ENCODE results near the gene SMPDL3B. TPM values are rescaled to one million over a fixed set of nuclear protein-coding genes. Genes with fewer than 3 reads are reported as not detected.
"Not testable (repeated sequence)": the region's sequence is repeated elsewhere in the genome, so short reads cannot be mapped to it uniquely, and the experiment has no call there.

SMPDL3B gene
- total RNA-seq, 1 experiment from 2014 or later, result 51.3 TPM

DNA sequence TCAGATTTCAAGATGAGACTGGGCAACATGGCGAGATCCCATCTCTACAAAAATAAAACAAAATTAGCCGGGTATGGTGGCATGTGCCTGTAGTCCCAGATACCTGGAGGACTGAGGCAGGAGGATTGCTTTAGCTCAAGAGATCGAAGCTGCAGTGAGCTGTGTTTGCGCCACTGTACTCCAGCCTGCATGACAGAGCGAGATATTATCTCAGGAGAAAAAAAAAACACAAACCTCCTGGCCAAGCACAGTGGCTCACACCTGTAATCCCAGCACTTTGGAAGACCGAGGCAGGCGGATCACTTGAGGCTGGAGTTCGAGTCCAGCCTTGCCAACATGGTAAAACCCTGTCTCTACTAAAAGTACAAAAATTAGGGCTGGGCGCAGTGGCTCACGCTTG is 67.8 kb downstream of the SMPDL3B start:
- H3K79me2 ChIP-seq (ENCODE audit: insufficient read depth, low read length), result no peaks in the 10 kb centered on the region
- H3K14ac ChIP-seq (ENCODE audit: insufficient read depth, low read length), result no peak overlapping the region
- no peak for DNase-seq
- no peak overlapping the region for H3K27ac Mint-ChIP-seq
- H2BK20ac ChIP-seq (ENCODE audit: low read depth, low read length, poor library complexity, severe bottlenecking), result no peak overlapping the region
- no peaks in the 10 kb centered on the region for H4K20me1 ChIP-seq (ENCODE audit: control insufficient read depth, insufficient read depth, insufficient read length)
- H4K5ac ChIP-seq (ENCODE audit: insufficient read length, low read depth, low read length), result no peak overlapping the region
- no peaks in the 10 kb centered on the region for H3K23me2 ChIP-seq (ENCODE audit: insufficient read length, low read depth, low read length, poor library complexity, severe bottlenecking)
- H3K4ac ChIP-seq (ENCODE audit: low read depth, low read length), result no peak overlapping the region
- no peak overlapping the region for H4K91ac ChIP-seq (ENCODE audit: insufficient read length, low read depth, low read length)
- H3K23ac ChIP-seq (ENCODE audit: insufficient read length, low read depth, low read length), result no peak overlapping the region
- no peak overlapping the region for H3K4me3 Mint-ChIP-seq
- no peaks in the 10 kb centered on the region for H3K27me3 ChIP-seq (ENCODE audit: insufficient read depth, low read length)
- no peak overlapping the region for H2AK5ac ChIP-seq (ENCODE audit: insufficient read length, low read length)
- no peak overlapping the region for H4K8ac ChIP-seq (replicated peaks; ENCODE audit: insufficient read length, low read depth, low read length)
- peaks cover 7 to 42% (median 33%) of the 10 kb centered on the region in 3 experiments; a peak in 6 of 7 replicates for H3K36me3 Mint-ChIP-seq (ENCODE audit: insufficient read depth in 1 of 3, low read depth in 3 of 3)
- H3K27me3 Mint-ChIP-seq (ENCODE audit: low read depth), result no peaks in the 10 kb centered on the region
- no peak overlapping the region for H3T11ph ChIP-seq (ENCODE audit: low read length)
- H3K18ac ChIP-seq (ENCODE audit: insufficient read length, low read depth, low read length), result no peak overlapping the region
- H2BK15ac ChIP-seq (ENCODE audit: low read depth, low read length), result no peak overlapping the region
- H3K4me1 Mint-ChIP-seq, result no peaks in the 10 kb centered on the region
- H3K27ac ChIP-seq (ENCODE audit: insufficient read length, low read depth, low read length), result no peak overlapping the region
- no peak overlapping the region for H3K9ac ChIP-seq (ENCODE audit: extremely low read depth, insufficient read length, low read length)
- H2BK5ac ChIP-seq (ENCODE audit: insufficient read length, low read length), result no peak overlapping the region
- no CpG with 5 or more reads among the region's 10 CpGs for WGBS (ENCODE audit: extremely low coverage, insufficient read length, low lambda C conversion rate)
- no peaks in the 10 kb centered on the region for H3K9me3 Mint-ChIP-seq
- no peak overlapping the region for H3K56ac ChIP-seq (ENCODE audit: insufficient read length, low read depth, low read length)
- H3K4me2 ChIP-seq (ENCODE audit: insufficient read depth, insufficient read length, low read length), result no peak overlapping the region
- H2BK120ac ChIP-seq (ENCODE audit: low read depth, low read length, poor library complexity, severe bottlenecking), result no peak overlapping the region
- H3K4me1 ChIP-seq (ENCODE audit: insufficient read depth, low read length), result no peaks in the 10 kb centered on the region
- TF ChIP-seq, protein P1, sequence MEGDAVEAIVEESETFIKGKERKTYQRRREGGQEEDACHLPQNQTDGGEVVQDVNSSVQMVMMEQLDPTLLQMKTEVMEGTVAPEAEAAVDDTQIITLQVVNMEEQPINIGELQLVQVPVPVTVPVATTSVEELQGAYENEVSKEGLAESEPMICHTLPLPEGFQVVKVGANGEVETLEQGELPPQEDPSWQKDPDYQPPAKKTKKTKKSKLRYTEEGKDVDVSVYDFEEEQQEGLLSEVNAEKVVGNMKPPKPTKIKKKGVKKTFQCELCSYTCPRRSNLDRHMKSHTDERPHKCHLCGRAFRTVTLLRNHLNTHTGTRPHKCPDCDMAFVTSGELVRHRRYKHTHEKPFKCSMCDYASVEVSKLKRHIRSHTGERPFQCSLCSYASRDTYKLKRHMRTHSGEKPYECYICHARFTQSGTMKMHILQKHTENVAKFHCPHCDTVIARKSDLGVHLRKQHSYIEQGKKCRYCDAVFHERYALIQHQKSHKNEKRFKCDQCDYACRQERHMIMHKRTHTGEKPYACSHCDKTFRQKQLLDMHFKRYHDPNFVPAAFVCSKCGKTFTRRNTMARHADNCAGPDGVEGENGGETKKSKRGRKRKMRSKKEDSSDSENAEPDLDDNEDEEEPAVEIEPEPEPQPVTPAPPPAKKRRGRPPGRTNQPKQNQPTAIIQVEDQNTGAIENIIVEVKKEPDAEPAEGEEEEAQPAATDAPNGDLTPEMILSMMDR (conservative IDR thresholded peaks at IDR 0.05), result no peak
- H3K9me3 ChIP-seq (ENCODE audit: control insufficient read depth, low read depth, low read length), result no peaks in the 10 kb centered on the region
- H3K79me1 ChIP-seq (ENCODE audit: insufficient read depth, low read depth, low read length, poor library complexity, severe bottlenecking), result no peaks in the 10 kb centered on the region
- H2AFZ ChIP-seq (ENCODE audit: low read length), result no peak overlapping the region
- H2BK12ac ChIP-seq (ENCODE audit: insufficient read length, low read depth, low read length), result no peak overlapping the region

DNA sequence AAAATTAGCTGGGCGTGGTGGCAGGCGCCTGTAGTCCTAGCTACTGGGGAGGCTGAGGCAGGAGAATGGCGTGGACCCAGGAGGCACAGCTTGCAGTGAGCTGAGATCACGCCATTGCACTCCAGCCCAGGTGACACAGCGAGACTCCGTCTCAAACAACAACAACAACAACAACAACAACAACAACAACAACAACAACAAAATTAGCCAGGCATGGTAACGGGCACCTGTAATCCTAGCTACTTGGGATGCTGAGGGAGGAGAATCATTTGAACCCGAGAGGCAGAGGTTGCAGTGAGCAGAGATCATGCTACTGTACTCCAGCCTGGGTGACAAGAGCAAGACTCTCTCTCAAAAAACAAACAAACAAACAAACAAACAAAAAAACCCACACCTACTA is 68.3 kb downstream of the SMPDL3B start:
- no CpG with 5 or more reads among the region's 8 CpGs for WGBS (ENCODE audit: extremely low coverage, insufficient read length, low lambda C conversion rate)
- peaks cover 6 to 37% (median 29%) of the 10 kb centered on the region in 3 experiments; a peak in 6 of 7 replicates for H3K36me3 Mint-ChIP-seq (ENCODE audit: insufficient read depth in 1 of 3, low read depth in 3 of 3)
- H4K8ac ChIP-seq (replicated peaks; ENCODE audit: insufficient read length, low read depth, low read length), result not testable (repeated sequence)

More for the DNA sequence above, 68.3 kb downstream of the SMPDL3B start:
- not testable (repeated sequence) for H4K20me1 ChIP-seq (ENCODE audit: control insufficient read depth, insufficient read depth, insufficient read length); H3K18ac ChIP-seq (ENCODE audit: insufficient read length, low read depth, low read length); H3K4me1 Mint-ChIP-seq; H3K79me1 ChIP-seq (ENCODE audit: insufficient read depth, low read depth, low read length, poor library complexity, severe bottlenecking); H2BK5ac ChIP-seq (ENCODE audit: insufficient read length, low read length); H3K4me2 ChIP-seq (ENCODE audit: insufficient read depth, insufficient read length, low read length); H3K27ac Mint-ChIP-seq; H2AFZ ChIP-seq (ENCODE audit: low read length); H3K4ac ChIP-seq (ENCODE audit: low read depth, low read length); H3K23me2 ChIP-seq (ENCODE audit: insufficient read length, low read depth, low read length, poor library complexity, severe bottlenecking); H3T11ph ChIP-seq (ENCODE audit: low read length); H3K23ac ChIP-seq (ENCODE audit: insufficient read length, low read depth, low read length); DNase-seq; H2BK20ac ChIP-seq (ENCODE audit: low read depth, low read length, poor library complexity, severe bottlenecking); H3K56ac ChIP-seq (ENCODE audit: insufficient read length, low read depth, low read length); H4K5ac ChIP-seq (ENCODE audit: insufficient read length, low read depth, low read length); H3K9me3 ChIP-seq (ENCODE audit: control insufficient read depth, low read depth, low read length); H3K27me3 ChIP-seq (ENCODE audit: insufficient read depth, low read length); H3K9me3 Mint-ChIP-seq; H2BK15ac ChIP-seq (ENCODE audit: low read depth, low read length); H3K14ac ChIP-seq (ENCODE audit: insufficient read depth, low read length); H2BK12ac ChIP-seq (ENCODE audit: insufficient read length, low read depth, low read length); H3K27me3 Mint-ChIP-seq (ENCODE audit: low read depth); H4K91ac ChIP-seq (ENCODE audit: insufficient read length, low read depth, low read length); H3K9ac ChIP-seq (ENCODE audit: extremely low read depth, insufficient read length, low read length); H3K27ac ChIP-seq (ENCODE audit: insufficient read length, low read depth, low read length); H2AK5ac ChIP-seq (ENCODE audit: insufficient read length, low read length); H3K4me3 Mint-ChIP-seq; H2BK120ac ChIP-seq (ENCODE audit: low read depth, low read length, poor library complexity, severe bottlenecking); H3K4me1 ChIP-seq (ENCODE audit: insufficient read depth, low read length); H3K79me2 ChIP-seq (ENCODE audit: insufficient read depth, low read length)
